ENCODE results near the gene FOLR2. TPM values are rescaled to one million over a fixed set of nuclear protein-coding genes. Genes with fewer than 3 reads are reported as not detected.

FOLR2 gene
- polyA plus RNA-seq, 3 donors: 54.7 to 63.8 (median 62.6) TPM

DNA sequence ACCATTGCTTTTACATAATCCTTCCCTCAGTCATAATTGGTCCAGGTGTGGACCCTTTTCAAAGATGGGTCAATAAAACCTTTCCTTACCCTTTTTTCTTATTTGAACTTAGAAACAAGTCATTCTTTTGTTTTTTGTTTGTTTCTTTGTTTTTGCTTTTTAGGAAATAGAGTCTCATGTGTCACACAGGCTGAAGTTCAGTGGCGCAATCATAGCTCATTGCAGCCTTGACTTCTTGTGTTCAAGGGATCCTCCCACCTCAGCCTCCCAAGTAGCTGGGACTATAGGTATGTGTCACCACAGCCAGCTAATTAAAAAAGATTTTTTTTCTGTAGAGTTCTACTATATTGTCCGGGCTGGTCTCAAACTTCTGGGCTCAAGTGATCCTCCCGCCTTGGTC, 36.8 kb downstream of the FOLR2 start:
- H3K4me3 Mint-ChIP-seq: no peak overlapping the region

DNA sequence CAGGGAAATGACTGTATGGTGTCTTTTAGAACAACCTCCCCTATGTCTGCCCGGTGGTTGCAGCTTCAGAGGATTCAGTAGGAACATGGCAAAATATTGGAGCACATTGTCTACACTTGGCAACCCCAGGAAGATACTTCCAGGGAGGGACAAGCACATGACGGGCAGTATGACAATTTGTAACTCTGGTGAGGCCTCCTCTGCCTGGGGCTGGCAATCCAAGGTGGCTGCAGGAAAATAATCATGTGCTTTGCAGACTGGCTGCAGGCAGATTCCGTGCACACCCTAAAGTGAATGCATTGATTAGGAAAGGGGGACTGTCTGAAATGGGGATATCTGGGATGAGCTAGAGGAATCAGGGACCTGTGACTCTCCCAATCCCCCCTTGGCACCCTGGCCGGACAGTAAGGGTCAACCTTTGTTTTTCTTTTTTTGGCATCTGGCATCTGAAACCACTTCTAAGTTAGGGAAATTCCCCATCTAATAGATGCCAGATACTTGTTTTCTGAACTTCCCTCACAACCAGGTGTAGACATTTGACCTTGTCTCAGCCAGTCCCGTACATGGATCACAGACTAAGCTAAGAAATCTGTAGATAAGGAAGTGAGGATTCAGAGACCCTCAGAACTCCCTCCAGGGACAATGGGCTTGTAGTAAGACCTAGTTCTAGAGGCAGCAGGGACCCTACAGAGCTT, 37.9 kb downstream of the FOLR2 start:
- peaks cover 28 to 40% (median 34%) of the 10 kb centered on the region in 3 donors for H3K27me3 Mint-ChIP-seq (ENCODE audit: low read depth in 3 of 3)
- H3K9me3 Mint-ChIP-seq: peaks cover 0 to 11% (median 2%) of the 10 kb centered on the region in 7 donors
- H3K36me3 Mint-ChIP-seq: peaks cover 0 to 2% of the 10 kb centered on the region in 2 donors

More for the DNA sequence above, 36.8 kb downstream of the FOLR2 start:
- 100% methylated on average over 1 of the region's 3 CpGs for WGBS (ENCODE audit: insufficient coverage)
- H3K4me1 Mint-ChIP-seq: no peaks in the 10 kb centered on the region
- Histone ChIP-seq H3K4me3 (replicated peaks in 1 of 3; ENCODE audit: low read depth in 2 of 3, low read length in 3 of 3) (no peak overlapping the region), H3K9ac (ENCODE audit: insufficient read depth, low read length, poor library complexity, severe bottlenecking) (no peak overlapping the region), H3K27me3 (ENCODE audit: control insufficient read depth in 2 of 2, insufficient read depth in 2 of 2, low read length in 2 of 2) (peaks cover 4 to 30% of the 10 kb centered on the region in 2 donors), H3K79me2 (ENCODE audit: insufficient read depth, low read length) (no peaks in the 10 kb centered on the region), H3K27ac (ENCODE audit: low read depth in 1 of 2, low read length in 2 of 2) (no peak overlapping the region), H4K20me1 (ENCODE audit: insufficient read depth, low read length) (no peaks in the 10 kb centered on the region), H2AFZ (ENCODE audit: insufficient read depth, low read depth, low read length, poor library complexity, severe bottlenecking) (no peak overlapping the region), H3K4me1 (ENCODE audit: control insufficient read depth in 1 of 2, insufficient read depth in 2 of 2, low read length in 2 of 2) (no peaks in the 10 kb centered on the region), H3K36me3 (replicated peaks in 1 of 2; ENCODE audit: control insufficient read depth in 1 of 2, insufficient read depth in 2 of 2, low read length in 2 of 2) (no peaks in the 10 kb centered on the region), H3K4me2 (replicated peaks; ENCODE audit: extremely low read depth, low read length, poor library complexity, severe bottlenecking) (no peak overlapping the region), H3K9me3 (replicated peaks in 1 of 2; ENCODE audit: control insufficient read depth in 1 of 2, insufficient read depth in 1 of 2, low read length in 2 of 2) (no peaks in the 10 kb centered on the region)
- DNase-seq: no peak
- peaks cover 0 to 11% (median 2%) of the 10 kb centered on the region in 7 donors for H3K9me3 Mint-ChIP-seq
- TF ChIP-seq, protein P1, sequence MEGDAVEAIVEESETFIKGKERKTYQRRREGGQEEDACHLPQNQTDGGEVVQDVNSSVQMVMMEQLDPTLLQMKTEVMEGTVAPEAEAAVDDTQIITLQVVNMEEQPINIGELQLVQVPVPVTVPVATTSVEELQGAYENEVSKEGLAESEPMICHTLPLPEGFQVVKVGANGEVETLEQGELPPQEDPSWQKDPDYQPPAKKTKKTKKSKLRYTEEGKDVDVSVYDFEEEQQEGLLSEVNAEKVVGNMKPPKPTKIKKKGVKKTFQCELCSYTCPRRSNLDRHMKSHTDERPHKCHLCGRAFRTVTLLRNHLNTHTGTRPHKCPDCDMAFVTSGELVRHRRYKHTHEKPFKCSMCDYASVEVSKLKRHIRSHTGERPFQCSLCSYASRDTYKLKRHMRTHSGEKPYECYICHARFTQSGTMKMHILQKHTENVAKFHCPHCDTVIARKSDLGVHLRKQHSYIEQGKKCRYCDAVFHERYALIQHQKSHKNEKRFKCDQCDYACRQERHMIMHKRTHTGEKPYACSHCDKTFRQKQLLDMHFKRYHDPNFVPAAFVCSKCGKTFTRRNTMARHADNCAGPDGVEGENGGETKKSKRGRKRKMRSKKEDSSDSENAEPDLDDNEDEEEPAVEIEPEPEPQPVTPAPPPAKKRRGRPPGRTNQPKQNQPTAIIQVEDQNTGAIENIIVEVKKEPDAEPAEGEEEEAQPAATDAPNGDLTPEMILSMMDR (IDR thresholded peaks at IDR 0.05): no peak
- H3K36me3 Mint-ChIP-seq: peaks cover 0 to 2% of the 10 kb centered on the region in 2 donors
- H3K27me3 Mint-ChIP-seq (ENCODE audit: low read depth in 3 of 3): peaks cover 34 to 44% (median 39%) of the 10 kb centered on the region in 3 donors
- intact Hi-C loops (cut with micrococcal nuclease): no loop called here
- H3K27ac Mint-ChIP-seq: peak overlapping the region in 1 of 7 donors; percentile 50

More for the DNA sequence above, 37.9 kb downstream of the FOLR2 start:
- no peak overlapping the region for H2AFZ ChIP-seq (ENCODE audit: insufficient read depth, low read depth, low read length, poor library complexity, severe bottlenecking)
- H3K9ac ChIP-seq (ENCODE audit: insufficient read depth, low read length, poor library complexity, severe bottlenecking): no peak overlapping the region
- H3K9me3 ChIP-seq (replicated peaks in 1 of 2; ENCODE audit: control insufficient read depth in 1 of 2, insufficient read depth in 1 of 2, low read length in 2 of 2): no peaks in the 10 kb centered on the region
- no peak overlapping the region for H3K27ac ChIP-seq (ENCODE audit: low read depth in 1 of 2, low read length in 2 of 2)
- H4K20me1 ChIP-seq (ENCODE audit: insufficient read depth, low read length): no peaks in the 10 kb centered on the region
- H3K27me3 ChIP-seq (ENCODE audit: control insufficient read depth in 2 of 2, insufficient read depth in 2 of 2, low read length in 2 of 2): peaks cover 4 to 23% of the 10 kb centered on the region in 2 donors
- intact Hi-C loops (cut with micrococcal nuclease): no loop called here
- H3K4me1 ChIP-seq (ENCODE audit: control insufficient read depth in 1 of 2, insufficient read depth in 2 of 2, low read length in 2 of 2): no peaks in the 10 kb centered on the region
- no peaks in the 10 kb centered on the region for H3K36me3 ChIP-seq (replicated peaks in 1 of 2; ENCODE audit: control insufficient read depth in 1 of 2, insufficient read depth in 2 of 2, low read length in 2 of 2)
- no peak for DNase-seq
- no peak overlapping the region for H3K4me3 ChIP-seq (replicated peaks in 1 of 3; ENCODE audit: low read depth in 2 of 3, low read length in 3 of 3)
- Mint-ChIP-seq H3K4me3 (peak overlapping the region in 1 of 2 donors; percentile 3), H3K27ac (no peak overlapping the region), H3K4me1 (no peaks in the 10 kb centered on the region)
- TF ChIP-seq, protein P1 (IDR thresholded peaks at IDR 0.05): no peak
- no peaks in the 10 kb centered on the region for H3K79me2 ChIP-seq (ENCODE audit: insufficient read depth, low read length)
- H3K4me2 ChIP-seq (replicated peaks; ENCODE audit: extremely low read depth, low read length, poor library complexity, severe bottlenecking): no peak overlapping the region
- 100% methylated on average over 2 of the region's 5 CpGs for WGBS (ENCODE audit: insufficient coverage)

Data from CD14-positive monocyte (primary cell).